ENCODE data around the gene DPP9. TPM values are rescaled to one million over a fixed set of nuclear protein-coding genes. Genes with fewer than 3 reads are reported as not detected.
A peak's percentile ranks its signal among the peaks of the same experiment; 100 is the strongest.
"Not testable (repeated sequence)": the region's sequence is repeated elsewhere in the genome, so short reads cannot be mapped to it uniquely, and the experiment has no call there.

DPP9 gene
- total RNA-seq, 2 donors from 2014 or later = 52.3 to 90.9 TPM

DNA sequence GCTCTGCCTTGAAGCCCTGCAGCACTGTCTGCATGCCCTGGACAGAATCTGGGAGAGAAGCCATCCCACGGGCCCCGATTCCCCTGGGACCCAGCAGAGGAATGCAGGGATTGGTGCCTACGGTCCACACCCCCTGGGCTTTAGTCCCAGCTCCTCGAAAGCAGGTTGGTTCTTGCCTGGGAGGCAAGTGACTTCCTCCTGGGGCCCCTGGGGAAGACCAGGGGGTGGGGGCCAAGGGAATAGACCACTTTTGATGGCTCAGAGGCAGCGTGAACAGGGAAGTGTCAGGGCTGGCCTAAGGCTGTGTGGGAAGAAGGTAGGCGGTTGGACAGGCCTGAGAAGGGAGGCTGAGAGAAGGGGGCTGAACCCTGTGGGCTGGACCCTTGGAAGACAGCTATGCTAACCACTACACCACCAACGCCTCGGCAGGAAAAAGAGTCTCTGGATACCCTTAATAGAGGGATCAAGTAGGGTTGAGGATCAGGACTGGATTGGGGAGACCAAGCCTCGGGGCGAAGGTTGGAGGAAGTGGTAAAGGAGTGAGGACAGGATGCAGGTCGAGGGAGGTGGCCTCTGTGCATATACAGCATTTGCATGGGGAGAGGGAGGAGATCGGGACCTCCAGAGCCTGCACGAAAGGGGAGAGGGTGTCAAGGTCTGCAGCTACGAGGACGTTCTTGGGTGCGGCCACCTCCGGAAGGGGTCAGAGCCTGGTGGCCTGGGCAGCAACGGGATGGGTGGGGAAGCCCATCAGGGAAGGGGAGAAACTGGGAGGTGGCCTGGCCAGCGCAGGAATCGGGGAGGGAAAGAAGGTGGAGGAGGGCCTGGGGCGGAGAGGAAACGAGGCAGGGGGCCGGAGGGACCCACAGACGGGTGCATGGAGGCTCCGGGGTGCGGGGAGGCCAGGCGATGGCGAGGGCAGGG, 709 bp downstream of the DPP9 start:
- no peaks in the 10 kb centered on the region for H3K9me3 Mint-ChIP-seq
- H3K4me3 Mint-ChIP-seq = peak overlapping the region; percentile 98
- no peaks in the 10 kb centered on the region for H3K27me3 Mint-ChIP-seq
- peaks cover 18% of the 10 kb centered on the region for H3K4me1 Mint-ChIP-seq
- H3K27ac Mint-ChIP-seq = peak overlapping the region; percentile 100
- peaks cover 42% of the 10 kb centered on the region for H3K36me3 Mint-ChIP-seq (ENCODE audit: low read depth)
- no peak for ATAC-seq (replicated peaks)

DNA sequence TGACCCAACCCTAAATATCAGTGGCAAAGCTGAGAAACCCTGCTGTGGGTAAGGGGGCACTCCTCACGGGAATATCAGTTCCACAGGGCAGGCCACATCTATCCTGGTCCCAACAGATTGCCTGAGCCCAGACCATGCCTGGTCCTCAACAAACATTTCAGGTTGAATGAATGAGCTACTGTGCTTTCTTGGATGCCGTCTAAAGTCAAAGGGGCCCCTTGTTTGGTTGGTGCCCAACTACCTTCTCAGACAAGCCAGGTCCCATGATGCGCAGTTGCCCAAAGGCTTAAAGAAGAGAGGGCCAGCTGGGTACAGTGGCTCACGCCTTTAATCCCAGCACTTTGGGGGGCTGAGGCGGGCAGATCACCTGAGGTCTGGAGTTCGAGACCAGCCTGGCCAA, 2.4 kb downstream of the DPP9 start:
- peaks cover 60% of the 10 kb centered on the region for H3K36me3 Mint-ChIP-seq (ENCODE audit: low read depth)
- no peaks in the 10 kb centered on the region for H3K9me3 Mint-ChIP-seq
- no peak for ATAC-seq (replicated peaks)
- H3K4me1 Mint-ChIP-seq = peaks cover 18% of the 10 kb centered on the region
- H3K27ac Mint-ChIP-seq = no peak overlapping the region
- H3K4me3 Mint-ChIP-seq = peak overlapping the region; percentile 98
- H3K27me3 Mint-ChIP-seq = no peaks in the 10 kb centered on the region

DNA sequence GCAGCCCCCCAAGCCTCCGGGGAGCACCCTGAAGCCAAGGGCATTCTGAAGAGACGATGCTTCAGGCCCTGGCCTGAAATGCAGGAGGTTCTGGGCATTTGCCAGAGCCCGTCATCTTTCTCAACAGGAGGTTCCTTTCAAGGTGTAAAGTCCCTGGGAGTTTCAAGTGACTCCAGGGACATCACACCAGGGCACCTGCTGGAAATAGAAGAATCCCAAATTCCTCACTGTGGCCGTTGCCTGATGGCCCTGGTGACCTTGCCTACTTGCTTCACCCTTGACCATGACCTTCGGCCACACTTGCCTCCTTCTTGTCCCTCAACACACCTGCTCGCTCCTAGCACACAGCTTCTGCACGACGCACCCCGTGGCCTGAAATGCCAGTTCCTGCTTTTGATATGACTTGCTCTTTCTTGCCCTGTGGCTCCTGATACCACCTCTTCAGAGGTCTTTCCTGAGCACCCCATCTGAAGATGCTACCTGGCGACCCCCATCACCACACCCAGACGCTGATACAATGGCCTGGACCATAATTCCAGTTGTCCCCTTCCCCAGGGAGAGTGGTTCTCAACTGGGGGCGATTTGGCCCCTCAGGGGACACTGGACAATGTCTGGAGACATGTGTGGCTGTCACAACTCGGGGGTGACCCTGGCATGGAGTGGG, 3.5 kb downstream of the DPP9 start:
- no peak overlapping the region for H3K4me3 Mint-ChIP-seq
- H3K27me3 Mint-ChIP-seq = no peaks in the 10 kb centered on the region
- H3K4me1 Mint-ChIP-seq = peaks cover 18% of the 10 kb centered on the region
- peak overlapping the region; percentile 37 for H3K27ac Mint-ChIP-seq
- H3K36me3 Mint-ChIP-seq (ENCODE audit: low read depth) = peaks cover 70% of the 10 kb centered on the region
- no peaks in the 10 kb centered on the region for H3K9me3 Mint-ChIP-seq
- ATAC-seq (replicated peaks) = no peak

DNA sequence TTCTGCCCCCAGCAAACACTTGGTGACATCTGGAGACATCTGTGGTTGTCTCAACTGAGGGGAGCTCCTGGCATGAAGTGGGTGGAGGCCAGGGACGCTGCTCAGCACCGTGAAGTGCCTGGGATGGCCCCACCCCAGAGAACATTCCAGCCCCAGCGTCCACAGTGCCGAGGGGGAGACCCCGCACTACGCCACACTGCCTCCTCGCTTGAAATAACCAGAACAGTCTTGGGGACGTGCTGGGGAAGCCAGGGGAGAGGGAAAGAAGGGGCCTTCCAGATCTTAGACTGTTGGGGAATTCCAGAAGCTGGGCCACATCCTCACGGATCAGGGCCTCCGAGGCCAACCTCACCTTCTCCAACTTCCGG, 4.2 kb downstream of the DPP9 start:
- Mint-ChIP-seq H3K36me3 (ENCODE audit: low read depth) (peaks cover 72% of the 10 kb centered on the region), H3K4me3 (no peak overlapping the region), H3K4me1 (peaks cover 13% of the 10 kb centered on the region), H3K27me3 (no peaks in the 10 kb centered on the region), H3K27ac (no peak overlapping the region), H3K9me3 (no peaks in the 10 kb centered on the region)
- no peak for ATAC-seq (replicated peaks)

DNA sequence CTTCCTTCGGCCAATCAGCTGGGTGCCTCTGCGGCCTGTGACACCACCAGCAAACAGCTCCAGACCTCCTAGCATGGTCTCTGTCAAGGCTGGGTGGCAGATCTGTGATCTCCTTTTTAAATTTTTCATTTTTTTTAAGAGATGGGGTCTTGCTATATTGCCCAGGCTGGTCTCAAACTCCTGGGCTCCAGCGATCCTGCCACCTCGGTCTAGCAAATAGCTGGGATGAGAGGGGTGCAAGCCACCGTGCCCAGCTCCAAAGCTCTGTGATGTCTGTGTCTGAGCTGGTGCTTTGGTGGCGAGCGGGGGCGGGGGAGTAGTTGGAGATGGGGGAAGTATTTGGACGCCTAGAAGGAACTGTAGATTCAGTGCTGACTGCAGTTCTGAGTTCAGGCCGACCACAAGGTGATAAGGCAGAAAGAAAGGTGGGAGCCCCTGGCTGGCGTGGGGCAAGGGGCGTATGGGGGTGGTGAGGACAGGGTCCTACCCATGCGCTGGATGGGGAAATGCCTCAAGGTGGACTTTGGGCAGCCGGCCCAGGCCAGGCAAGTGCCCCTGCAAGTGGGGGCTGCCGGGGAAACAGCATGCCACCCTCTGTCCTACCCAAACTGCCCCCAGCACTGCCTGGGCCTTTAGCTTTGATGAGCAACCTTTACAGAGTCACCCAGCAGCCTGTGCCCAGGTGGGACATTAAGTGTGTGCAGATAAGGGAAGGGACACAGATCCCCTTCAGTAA, 5.5 kb downstream of the DPP9 start:
- Mint-ChIP-seq H3K9me3 (no peaks in the 10 kb centered on the region), H3K4me1 (peaks cover 5% of the 10 kb centered on the region), H3K27ac (no peak overlapping the region), H3K4me3 (no peak overlapping the region), H3K36me3 (ENCODE audit: low read depth) (peaks cover 74% of the 10 kb centered on the region), H3K27me3 (no peaks in the 10 kb centered on the region)
- no peak for ATAC-seq (replicated peaks)

DNA sequence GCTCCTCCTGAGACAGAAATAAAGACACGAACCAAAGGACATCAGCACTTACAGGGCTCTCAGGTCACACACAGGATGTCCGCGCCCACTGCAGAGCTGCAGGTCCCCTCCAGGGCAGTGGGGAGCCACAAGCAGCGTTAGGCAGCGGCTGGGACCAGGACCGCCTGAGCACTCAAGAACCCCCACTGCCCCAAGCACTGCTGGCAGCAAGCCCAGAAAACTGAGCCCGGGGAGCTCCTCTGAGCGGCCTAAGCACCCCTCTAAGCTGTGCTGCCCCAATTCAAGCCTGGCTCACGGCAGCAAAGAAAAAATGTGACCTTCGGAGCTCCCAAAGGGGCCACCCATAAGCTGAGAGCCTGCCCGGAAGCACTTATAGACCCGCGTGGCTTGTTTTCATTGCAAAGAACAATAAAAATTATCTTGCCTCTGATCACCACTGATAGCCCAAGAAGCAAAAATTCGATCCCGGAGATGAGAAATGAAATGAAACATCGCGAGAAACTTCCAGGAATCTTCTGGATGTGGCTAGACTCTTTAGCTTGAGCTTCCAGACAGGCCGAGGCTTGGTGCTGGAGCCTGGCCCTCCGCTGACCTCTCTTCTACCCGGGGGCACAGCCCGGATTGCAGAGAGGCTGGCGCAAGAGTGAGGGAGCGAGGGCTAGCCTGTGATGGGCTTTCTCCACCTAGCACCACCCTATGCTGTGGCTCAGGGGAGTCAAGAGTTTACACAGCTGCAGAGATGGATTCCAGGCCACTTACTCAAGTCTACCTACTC, 6.3 kb downstream of the DPP9 start:
- peaks cover 5% of the 10 kb centered on the region for H3K4me1 Mint-ChIP-seq
- no peak for ATAC-seq (replicated peaks)
- peaks cover 82% of the 10 kb centered on the region for H3K36me3 Mint-ChIP-seq (ENCODE audit: low read depth)
- H3K27me3 Mint-ChIP-seq = no peaks in the 10 kb centered on the region
- no peaks in the 10 kb centered on the region for H3K9me3 Mint-ChIP-seq
- H3K27ac Mint-ChIP-seq = no peak overlapping the region
- no peak overlapping the region for H3K4me3 Mint-ChIP-seq

DNA sequence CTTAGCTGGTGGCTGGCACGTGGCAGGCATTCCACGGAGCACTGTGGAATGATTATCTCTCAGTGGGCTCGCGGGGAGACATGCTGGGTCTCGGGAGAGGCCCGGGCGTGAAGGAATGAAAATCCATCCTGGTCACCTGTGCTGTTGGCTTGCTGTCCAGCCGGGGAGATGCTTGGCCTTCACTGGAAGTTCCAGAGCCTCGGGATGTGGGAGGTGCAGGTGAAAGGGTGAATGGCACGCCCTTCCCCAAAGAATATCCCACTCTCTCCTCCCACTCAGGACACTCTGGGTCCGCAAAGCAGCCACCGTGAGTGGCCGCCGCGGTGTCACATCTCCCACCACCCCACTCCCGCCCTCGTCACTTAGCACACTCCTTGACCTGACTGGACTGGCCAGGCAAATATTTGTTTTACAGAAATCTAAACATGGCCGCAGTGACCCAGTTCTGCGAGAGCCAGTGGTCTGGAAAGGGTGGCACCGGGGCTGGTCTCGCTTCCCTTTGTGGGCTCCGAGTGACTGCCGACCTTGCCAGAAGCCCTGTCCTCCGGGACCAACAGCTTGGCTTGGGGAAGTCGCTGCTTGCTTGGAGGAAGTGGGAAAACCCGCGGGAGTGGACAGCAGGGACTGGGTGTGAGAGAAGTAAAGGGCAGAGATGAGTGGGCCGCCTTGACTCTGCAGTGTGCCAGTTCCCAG, 8.0 kb downstream of the DPP9 start:
- Mint-ChIP-seq H3K27ac (no peak overlapping the region), H3K36me3 (ENCODE audit: low read depth) (peaks cover 96% of the 10 kb centered on the region), H3K27me3 (no peaks in the 10 kb centered on the region), H3K4me3 (no peak overlapping the region), H3K4me1 (peaks cover 5% of the 10 kb centered on the region), H3K9me3 (no peaks in the 10 kb centered on the region)
- no peak for ATAC-seq (replicated peaks)

DNA sequence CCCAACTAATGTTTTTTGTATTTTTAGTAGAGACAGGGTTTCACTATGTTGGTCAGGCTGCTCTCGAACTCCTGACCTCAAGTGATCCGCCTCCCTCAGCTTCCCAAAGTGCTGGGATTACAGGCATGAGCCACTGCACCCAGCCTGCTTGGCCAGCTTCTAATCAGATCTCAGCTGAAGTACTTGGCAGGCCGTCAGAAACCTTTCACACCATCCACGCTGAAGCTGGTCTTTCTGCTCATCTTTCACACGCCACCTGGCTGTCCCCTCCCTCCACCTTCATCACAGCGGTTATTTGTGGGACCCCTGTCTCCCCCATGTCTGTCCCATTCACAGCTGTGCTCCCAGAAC, 8.5 kb downstream of the DPP9 start:
- ATAC-seq (replicated peaks); H3K27me3 Mint-ChIP-seq; H3K27ac Mint-ChIP-seq; H3K4me1 Mint-ChIP-seq; H3K4me3 Mint-ChIP-seq; H3K9me3 Mint-ChIP-seq: not testable (repeated sequence)
- peaks cover 91% of the 10 kb centered on the region for H3K36me3 Mint-ChIP-seq (ENCODE audit: low read depth)

DNA sequence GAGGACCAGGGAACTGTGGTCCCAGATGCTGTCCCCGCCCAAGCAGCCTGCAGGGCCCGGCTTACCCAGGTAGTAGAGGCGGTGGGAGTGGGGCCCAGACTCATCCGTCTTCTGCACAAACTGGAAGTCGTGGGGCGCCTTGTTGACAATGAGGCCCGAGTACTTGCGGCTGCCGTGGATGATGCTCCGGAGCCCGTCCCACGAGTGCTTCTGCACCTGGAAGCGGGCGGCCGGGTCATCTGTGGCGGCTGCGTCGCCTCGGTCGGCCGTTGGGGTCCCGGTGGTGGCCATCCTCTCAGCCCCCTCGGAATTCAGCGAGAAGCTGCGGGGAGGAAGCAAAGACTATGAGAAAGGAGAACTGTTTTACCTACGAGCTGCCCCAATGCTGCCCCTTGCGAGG, 9.6 kb downstream of the DPP9 start:
- Mint-ChIP-seq H3K4me3 (no peak overlapping the region), H3K9me3 (no peaks in the 10 kb centered on the region), H3K4me1 (no peaks in the 10 kb centered on the region), H3K27me3 (no peaks in the 10 kb centered on the region), H3K36me3 (ENCODE audit: low read depth) (peaks cover 90% of the 10 kb centered on the region), H3K27ac (no peak overlapping the region)
- no peak for ATAC-seq (replicated peaks)

DNA sequence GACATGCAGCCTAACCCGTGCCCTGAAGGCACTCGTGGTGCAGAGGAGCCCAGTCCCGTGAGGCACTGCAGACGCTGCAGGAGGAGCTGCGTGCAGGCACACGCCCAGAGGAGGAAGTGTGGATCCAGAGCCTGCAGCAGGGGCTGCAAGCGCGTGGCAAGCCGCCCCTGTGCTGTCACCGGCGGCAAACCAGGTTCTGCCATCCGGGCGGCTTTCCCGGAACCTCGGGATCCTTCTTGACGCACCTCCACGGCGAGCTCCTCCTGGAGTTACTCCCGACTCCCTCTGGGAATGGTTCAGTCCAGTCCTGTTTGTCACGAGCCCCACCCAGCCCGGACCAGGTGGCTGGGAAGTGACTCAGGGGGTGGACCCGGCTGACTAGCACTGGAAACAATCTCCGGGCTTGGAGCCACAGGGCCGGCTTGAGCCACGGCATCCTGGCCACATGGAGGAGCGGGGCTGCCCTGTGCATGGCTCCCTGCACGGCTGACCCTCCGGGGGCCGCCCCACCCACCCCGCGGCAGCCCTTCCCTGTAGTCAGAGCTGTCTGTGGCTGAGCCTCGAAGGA, 10.2 kb downstream of the DPP9 start:
- H3K4me1 Mint-ChIP-seq = no peaks in the 10 kb centered on the region
- H3K9me3 Mint-ChIP-seq = no peaks in the 10 kb centered on the region
- H3K36me3 Mint-ChIP-seq (ENCODE audit: low read depth) = peaks cover 88% of the 10 kb centered on the region
- H3K27me3 Mint-ChIP-seq = no peaks in the 10 kb centered on the region
- no peak for ATAC-seq (replicated peaks)
- H3K27ac Mint-ChIP-seq = no peak overlapping the region
- H3K4me3 Mint-ChIP-seq = no peak overlapping the region

DNA sequence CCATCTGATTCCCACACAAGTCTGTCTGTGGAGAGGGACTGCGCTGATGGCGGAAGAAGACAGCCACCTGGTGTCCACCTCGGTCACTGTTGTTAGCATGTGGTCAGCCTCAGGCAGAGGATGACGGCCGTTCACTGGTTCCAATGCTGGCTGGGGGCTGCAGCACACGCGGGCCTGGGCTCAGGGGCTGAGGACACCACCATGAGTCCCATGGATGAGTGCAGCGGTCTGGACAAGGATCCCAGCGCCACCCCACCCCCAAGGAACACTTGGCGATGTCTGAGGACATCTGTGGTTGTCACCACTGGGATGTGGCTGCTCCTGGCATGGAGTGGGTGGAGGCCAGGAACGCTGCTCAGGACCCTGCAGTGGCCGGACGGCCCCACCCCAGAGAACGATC, 10.9 kb downstream of the DPP9 start:
- H3K27me3 Mint-ChIP-seq = no peaks in the 10 kb centered on the region
- no peak for ATAC-seq (replicated peaks)
- peaks cover 85% of the 10 kb centered on the region for H3K36me3 Mint-ChIP-seq (ENCODE audit: low read depth)
- no peak overlapping the region for H3K27ac Mint-ChIP-seq
- no peak overlapping the region for H3K4me3 Mint-ChIP-seq
- H3K9me3 Mint-ChIP-seq = no peaks in the 10 kb centered on the region
- no peaks in the 10 kb centered on the region for H3K4me1 Mint-ChIP-seq

DNA sequence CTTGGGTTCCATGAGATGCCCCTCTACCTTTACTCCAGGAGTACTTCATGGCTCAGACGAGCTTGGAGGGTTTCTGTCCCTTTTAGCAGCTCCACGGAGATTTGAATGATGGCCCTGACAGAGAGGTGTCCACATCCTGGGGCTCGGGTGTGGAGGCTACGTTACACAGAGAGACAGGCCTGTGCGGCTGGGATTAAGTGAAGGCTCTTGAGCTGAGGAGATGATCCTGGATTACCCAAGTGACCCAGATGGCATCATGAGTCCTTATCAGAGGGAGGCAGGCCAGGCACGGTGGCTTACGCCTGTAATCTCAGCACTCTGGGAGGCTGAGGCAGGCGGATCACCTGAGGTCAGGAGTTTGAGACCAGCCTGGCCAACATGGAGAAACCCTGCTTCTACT, 12.4 kb downstream of the DPP9 start:
- H3K4me1 Mint-ChIP-seq = no peaks in the 10 kb centered on the region
- H3K27me3 Mint-ChIP-seq = no peaks in the 10 kb centered on the region
- no peak overlapping the region for H3K4me3 Mint-ChIP-seq
- H3K9me3 Mint-ChIP-seq = no peaks in the 10 kb centered on the region
- no peak overlapping the region for H3K27ac Mint-ChIP-seq
- ATAC-seq (replicated peaks) = no peak
- peaks cover 70% of the 10 kb centered on the region for H3K36me3 Mint-ChIP-seq (ENCODE audit: low read depth)

DNA sequence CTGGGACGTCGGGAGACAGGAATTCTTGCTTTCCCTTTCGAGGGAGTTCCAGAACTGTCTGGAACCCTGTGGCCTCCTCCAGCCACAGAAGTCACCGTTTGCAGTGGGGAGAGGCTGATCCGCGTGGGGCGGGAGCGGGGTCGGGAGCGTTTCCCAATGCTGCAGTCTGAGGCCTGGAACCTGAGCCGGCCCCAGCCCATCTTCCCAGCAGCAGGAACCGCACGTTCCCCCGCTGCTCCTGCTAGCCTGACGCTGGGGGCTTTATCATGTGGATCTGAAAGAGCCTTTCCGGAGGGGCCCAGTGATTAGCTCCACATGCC, 13.4 kb downstream of the DPP9 start:
- H3K36me3 Mint-ChIP-seq (ENCODE audit: low read depth) = peaks cover 60% of the 10 kb centered on the region
- H3K27me3 Mint-ChIP-seq = no peaks in the 10 kb centered on the region
- H3K27ac Mint-ChIP-seq = no peak overlapping the region
- no peaks in the 10 kb centered on the region for H3K9me3 Mint-ChIP-seq
- H3K4me1 Mint-ChIP-seq = no peaks in the 10 kb centered on the region
- no peak overlapping the region for H3K4me3 Mint-ChIP-seq
- no peak for ATAC-seq (replicated peaks)
